Dendritic cell treated with granulocyte-macrophage colony-stimulating factor and Interleukin-4, amounts not matched to agents 40 ng/mL and 50 ng/mL, for 4 days (primary cell): ENCODE data around the gene ZBTB4.

Experiments used
- H3K27ac Mint-ChIP-seq: one replicate; pipeline ENCODE4 v1.8.0; 2022; ENCODE audit warnings: mild to moderate bottlenecking, mixed read lengths
- H3K27me3 Mint-ChIP-seq: one replicate; pipeline ENCODE4 v1.8.0; 2022; ENCODE audit warnings: mild to moderate bottlenecking, mixed read lengths
- H3K36me3 Mint-ChIP-seq: one replicate; pipeline ENCODE4 v1.8.0; 2022; ENCODE audit warnings: low read depth, mixed read lengths
- H3K4me1 Mint-ChIP-seq: one replicate; pipeline ENCODE4 v1.8.0; 2022; ENCODE audit warnings: low read depth, mixed read lengths
- H3K4me3 Mint-ChIP-seq: one replicate; pipeline ENCODE4 v1.8.0; 2022; ENCODE audit warnings: mild to moderate bottlenecking, moderate library complexity, mixed read lengths
- H3K9me3 Mint-ChIP-seq: one replicate; pipeline ENCODE4 v1.8.0; 2022; ENCODE audit warnings: mixed read lengths
- intact Hi-C: fragments of 100-400 bp; cut with micrococcal nuclease; formaldehyde crosslinking; loops from one replicate; pipeline ENCODE4 v1.15.0; 2022

Gene ZBTB4

DNA sequence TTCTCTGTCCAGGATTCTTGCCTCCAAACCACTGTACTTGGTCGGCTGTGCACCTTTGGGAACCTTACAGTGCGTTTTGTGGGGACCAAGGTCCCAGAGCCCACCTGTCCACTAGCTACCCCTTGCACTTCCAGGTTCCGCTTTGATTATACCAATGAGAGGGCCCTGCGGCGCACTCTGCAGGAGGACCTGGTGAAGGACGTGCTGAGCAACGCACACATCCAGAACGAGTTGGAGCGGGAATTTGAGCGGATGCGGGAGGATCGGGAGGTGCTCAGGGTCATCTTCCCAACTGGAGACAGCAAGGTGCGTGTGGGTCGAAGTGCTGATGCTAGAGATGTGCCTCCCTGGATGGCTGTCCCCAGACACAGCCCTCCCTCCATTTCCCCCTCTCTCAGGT, 23.6 kb upstream of the ZBTB4 start:
- H3K27ac Mint-ChIP-seq = no peak overlapping the region
- H3K4me3 Mint-ChIP-seq = no peak overlapping the region
- no peaks in the 10 kb centered on the region for H3K4me1 Mint-ChIP-seq
- peaks cover 98% of the 10 kb centered on the region for H3K36me3 Mint-ChIP-seq
- intact Hi-C loops = no loop called here
- H3K27me3 Mint-ChIP-seq = no peaks in the 10 kb centered on the region
- no peaks in the 10 kb centered on the region for H3K9me3 Mint-ChIP-seq

- no peak overlapping the region for H3K4me3 Mint-ChIP-seq
- H3K9me3 Mint-ChIP-seq = no peaks in the 10 kb centered on the region
- no peak overlapping the region for H3K27ac Mint-ChIP-seq
- H3K4me1 Mint-ChIP-seq = no peaks in the 10 kb centered on the region
- intact Hi-C loops = no loop called here
- H3K27me3 Mint-ChIP-seq = no peaks in the 10 kb centered on the region
- H3K36me3 Mint-ChIP-seq = peaks cover 98% of the 10 kb centered on the region
These were observed 22.9 kb upstream of the ZBTB4 start for GRCh38 chr17:7502171-7502847.

GRCh38 chr17:7501729-7502128, 22.3 kb upstream of the ZBTB4 start:
- H3K4me1 Mint-ChIP-seq = no peaks in the 10 kb centered on the region
- H3K4me3 Mint-ChIP-seq = no peak overlapping the region
- no peak overlapping the region for H3K27ac Mint-ChIP-seq
- no peaks in the 10 kb centered on the region for H3K27me3 Mint-ChIP-seq
- peaks cover 98% of the 10 kb centered on the region for H3K36me3 Mint-ChIP-seq
- intact Hi-C loops = no loop called here
- no peaks in the 10 kb centered on the region for H3K9me3 Mint-ChIP-seq

- Mint-ChIP-seq H3K4me3 (no peak overlapping the region), H3K9me3 (no peaks in the 10 kb centered on the region), H3K27me3 (no peaks in the 10 kb centered on the region), H3K27ac (no peak overlapping the region), H3K4me1 (no peaks in the 10 kb centered on the region), H3K36me3 (peaks cover 97% of the 10 kb centered on the region)
- intact Hi-C loops = no loop called here
These were observed 19.7 kb upstream of the ZBTB4 start for GRCh38 chr17:7499161-7499560.

DNA sequence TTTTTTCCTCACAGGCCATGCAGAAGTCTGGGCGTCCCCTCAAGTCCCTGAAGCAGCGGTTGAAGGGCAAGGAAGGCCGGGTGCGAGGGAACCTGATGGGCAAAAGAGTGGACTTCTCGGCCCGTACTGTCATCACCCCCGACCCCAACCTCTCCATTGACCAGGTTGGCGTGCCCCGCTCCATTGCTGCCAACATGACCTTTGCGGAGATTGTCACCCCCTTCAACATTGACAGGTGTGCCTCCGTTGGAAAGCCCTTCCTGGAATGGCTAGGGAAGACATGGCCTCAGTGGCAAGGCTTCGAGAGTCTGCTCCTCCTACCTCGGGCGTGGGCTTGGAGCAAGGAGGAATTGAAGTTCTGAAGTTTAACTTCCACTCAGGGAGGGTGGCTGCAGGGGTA, 18.2 kb upstream of the ZBTB4 start:
- Mint-ChIP-seq H3K27me3 (no peaks in the 10 kb centered on the region), H3K27ac (no peak overlapping the region), H3K4me3 (no peak overlapping the region), H3K9me3 (no peaks in the 10 kb centered on the region), H3K4me1 (peaks cover 13% of the 10 kb centered on the region), H3K36me3 (peaks cover 95% of the 10 kb centered on the region)
- intact Hi-C loops = no loop called here

- intact Hi-C loops = no loop called here
- H3K27me3 Mint-ChIP-seq = no peaks in the 10 kb centered on the region
- H3K9me3 Mint-ChIP-seq = no peaks in the 10 kb centered on the region
- H3K4me1 Mint-ChIP-seq = peaks cover 13% of the 10 kb centered on the region
- no peak overlapping the region for H3K4me3 Mint-ChIP-seq
- peaks cover 94% of the 10 kb centered on the region for H3K36me3 Mint-ChIP-seq
- no peak overlapping the region for H3K27ac Mint-ChIP-seq
These were observed 17.8 kb upstream of the ZBTB4 start for GRCh38 chr17:7497228-7497627.

DNA sequence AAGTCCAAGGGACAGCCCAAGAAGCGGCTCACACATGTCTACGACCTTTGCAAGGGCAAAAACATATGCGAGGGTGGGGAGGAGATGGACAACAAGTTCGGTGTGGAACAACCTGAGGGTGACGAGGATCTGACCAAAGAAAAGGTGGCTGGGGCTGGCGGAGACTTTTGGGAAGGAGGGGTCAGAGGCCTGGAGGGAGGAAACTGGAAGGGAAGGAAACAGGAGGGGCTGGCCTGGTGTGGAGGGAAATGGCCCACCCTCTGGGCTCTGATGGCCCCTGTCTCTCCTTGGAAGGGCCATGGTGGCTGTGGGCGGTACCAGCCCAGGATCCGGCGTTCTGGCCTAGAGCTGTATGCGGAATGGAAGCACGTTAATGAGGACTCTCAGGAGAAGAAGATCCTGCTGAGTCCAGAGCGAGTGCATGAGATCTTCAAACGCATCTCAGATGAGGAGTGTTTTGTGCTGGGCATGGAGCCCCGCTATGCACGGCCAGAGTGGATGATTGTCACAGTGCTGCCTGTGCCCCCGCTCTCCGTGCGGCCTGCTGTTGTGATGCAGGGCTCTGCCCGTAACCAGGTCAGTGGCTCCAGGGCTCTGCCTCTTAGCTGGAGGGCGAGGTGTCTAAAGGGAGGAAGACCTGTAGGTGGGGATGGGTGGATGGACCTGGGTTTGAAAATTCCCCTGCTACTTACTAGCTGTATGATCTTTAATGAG, 17.2 kb upstream of the ZBTB4 start:
- H3K4me3 Mint-ChIP-seq = no peak overlapping the region
- H3K27ac Mint-ChIP-seq = no peak overlapping the region
- intact Hi-C loops = no loop called here
- no peaks in the 10 kb centered on the region for H3K27me3 Mint-ChIP-seq
- no peaks in the 10 kb centered on the region for H3K9me3 Mint-ChIP-seq
- H3K4me1 Mint-ChIP-seq = peaks cover 18% of the 10 kb centered on the region
- peaks cover 94% of the 10 kb centered on the region for H3K36me3 Mint-ChIP-seq

- intact Hi-C loops = no loop called here
- peaks cover 22% of the 10 kb centered on the region for H3K4me1 Mint-ChIP-seq
- H3K9me3 Mint-ChIP-seq = no peaks in the 10 kb centered on the region
- H3K36me3 Mint-ChIP-seq = peaks cover 93% of the 10 kb centered on the region
- H3K27ac Mint-ChIP-seq = no peak overlapping the region
- no peaks in the 10 kb centered on the region for H3K27me3 Mint-ChIP-seq
- no peak overlapping the region for H3K4me3 Mint-ChIP-seq
These were observed 16.5 kb upstream of the ZBTB4 start for GRCh38 chr17:7495906-7496434.

- Mint-ChIP-seq H3K27ac (no peak overlapping the region), H3K27me3 (no peaks in the 10 kb centered on the region), H3K4me1 (peaks cover 41% of the 10 kb centered on the region), H3K4me3 (no peak overlapping the region), H3K36me3 (peaks cover 91% of the 10 kb centered on the region), H3K9me3 (no peaks in the 10 kb centered on the region)
- intact Hi-C loops = no loop called here
These were observed 14.5 kb upstream of the ZBTB4 start for GRCh38 chr17:7493941-7494340.

DNA sequence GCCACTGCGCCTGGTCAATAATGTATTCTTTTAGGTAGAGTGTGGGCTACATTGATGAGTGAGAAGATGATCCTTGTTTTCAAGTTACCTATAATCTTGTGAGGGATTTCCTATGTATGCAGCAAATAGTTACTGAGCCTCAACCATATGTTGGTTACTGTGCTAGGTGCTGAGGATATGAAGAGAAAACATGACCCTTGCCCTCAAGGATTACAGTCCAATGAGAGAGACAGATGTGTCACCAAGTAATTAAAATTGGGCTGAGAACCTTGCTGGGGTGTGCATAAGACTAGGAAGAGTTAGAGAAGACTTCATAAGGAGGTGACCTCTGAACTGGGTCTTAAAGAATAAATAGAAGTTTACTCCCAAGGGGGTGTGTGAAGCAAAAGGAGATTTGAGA, 12.2 kb upstream of the ZBTB4 start:
- no peak overlapping the region for H3K27ac Mint-ChIP-seq
- no peaks in the 10 kb centered on the region for H3K27me3 Mint-ChIP-seq
- intact Hi-C loops = no loop called here
- peaks cover 90% of the 10 kb centered on the region for H3K36me3 Mint-ChIP-seq
- H3K4me3 Mint-ChIP-seq = no peak overlapping the region
- H3K4me1 Mint-ChIP-seq = peaks cover 61% of the 10 kb centered on the region
- no peaks in the 10 kb centered on the region for H3K9me3 Mint-ChIP-seq

DNA sequence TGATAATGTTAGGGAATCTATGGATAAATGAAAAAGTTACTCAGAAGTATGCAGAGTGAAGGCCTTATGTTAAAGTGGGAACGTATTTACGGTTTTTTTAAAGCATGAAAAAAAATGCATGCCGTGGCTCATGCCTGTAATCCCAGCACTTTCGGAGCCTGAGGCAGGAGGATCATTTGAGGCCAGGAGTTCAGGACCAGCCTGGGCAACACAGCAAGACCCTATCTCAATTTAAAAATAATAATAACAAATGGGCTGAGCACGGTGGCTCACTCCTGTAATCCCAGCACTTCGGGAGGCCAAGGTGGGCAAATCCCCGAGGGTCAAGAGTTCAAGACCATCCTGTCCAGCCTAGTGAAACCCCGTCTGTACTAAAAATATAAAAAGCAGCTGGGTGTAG, 10.7 kb upstream of the ZBTB4 start:
- Mint-ChIP-seq H3K9me3 (no peaks in the 10 kb centered on the region), H3K4me1 (peaks cover 73% of the 10 kb centered on the region), H3K4me3 (no peak overlapping the region), H3K36me3 (peaks cover 87% of the 10 kb centered on the region), H3K27ac (no peak overlapping the region), H3K27me3 (no peaks in the 10 kb centered on the region)
- intact Hi-C loops = no loop called here

GRCh38 chr17:7486181-7486580, 6.8 kb upstream of the ZBTB4 start:
- H3K27me3 Mint-ChIP-seq = no peaks in the 10 kb centered on the region
- intact Hi-C loops = loop anchor here (10.0 kb wide), 1 partner anchor 131 kb away; the partner anchor contains the start of genes KCTD11 and TMEM95
- peak overlapping the region; percentile 57 for H3K4me3 Mint-ChIP-seq
- peaks cover 77% of the 10 kb centered on the region for H3K4me1 Mint-ChIP-seq
- H3K9me3 Mint-ChIP-seq = no peaks in the 10 kb centered on the region
- peaks cover 73% of the 10 kb centered on the region for H3K36me3 Mint-ChIP-seq
- H3K27ac Mint-ChIP-seq = peak overlapping the region; percentile 23

GRCh38 chr17:7484919-7485377, 5.5 kb upstream of the ZBTB4 start:
- H3K4me1 Mint-ChIP-seq = peaks cover 80% of the 10 kb centered on the region

More at GRCh38 chr17:7484919-7485377, 5.5 kb upstream of the ZBTB4 start:
- H3K9me3 Mint-ChIP-seq = no peaks in the 10 kb centered on the region
- no peaks in the 10 kb centered on the region for H3K27me3 Mint-ChIP-seq
- H3K4me3 Mint-ChIP-seq = peak overlapping the region; percentile 97
- H3K36me3 Mint-ChIP-seq = peaks cover 62% of the 10 kb centered on the region
- peak overlapping the region; percentile 100 for H3K27ac Mint-ChIP-seq
- intact Hi-C loops = loop anchor here (1.0 to 10.0 kb wide), 2 partner anchors 50 to 130 kb away; partner anchors contain the start of genes KCTD11, TMEM102 and TMEM95
